Retinal pigment epithelial cell (primary cell): ENCODE measurements around the gene KCNJ14.

Experiments
- DNase-seq: peaks from one replicate; pipeline ENCODE4 v3.0.0-alpha.2; 2010; ENCODE audit warnings: low read depth
- H3K4me3 ChIP-seq: 2 replicates; pipeline ENCODE4 v1.5.1; 2011; ENCODE audit warnings: mild to moderate bottlenecking, low read length, control low read depth, moderate library complexity
- TF ChIP-seq, protein P1 (sequence below): conservative IDR thresholded peaks from 2 replicates; pipeline ENCODE4 v1.5.1; 2011; ENCODE audit warnings: low read depth, low read length, control low read depth, inconsistent platforms

The KCNJ14 gene

DNA sequence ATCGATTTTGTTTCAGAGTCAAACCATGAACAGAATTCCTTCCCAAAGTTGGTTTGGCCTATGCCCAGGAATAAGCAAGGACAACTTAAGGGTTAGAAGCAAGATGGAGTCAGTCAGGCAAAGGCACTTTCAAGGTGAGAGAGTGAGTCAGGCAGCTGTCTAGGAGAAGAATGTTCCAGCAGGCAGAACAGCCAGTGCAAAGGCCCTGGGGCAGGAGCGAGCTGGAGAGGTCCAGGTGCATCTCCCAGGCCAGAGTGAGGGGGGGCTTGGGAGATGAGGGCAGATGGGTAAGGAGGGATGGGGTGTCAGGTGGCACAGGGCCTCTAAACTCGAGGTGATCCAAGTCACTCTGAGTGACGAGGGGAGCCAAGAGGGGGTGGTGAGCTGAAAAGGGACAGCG is 18.8 kb upstream of the KCNJ14 start:
- DNase-seq: no peak
- TF ChIP-seq, protein P1, sequence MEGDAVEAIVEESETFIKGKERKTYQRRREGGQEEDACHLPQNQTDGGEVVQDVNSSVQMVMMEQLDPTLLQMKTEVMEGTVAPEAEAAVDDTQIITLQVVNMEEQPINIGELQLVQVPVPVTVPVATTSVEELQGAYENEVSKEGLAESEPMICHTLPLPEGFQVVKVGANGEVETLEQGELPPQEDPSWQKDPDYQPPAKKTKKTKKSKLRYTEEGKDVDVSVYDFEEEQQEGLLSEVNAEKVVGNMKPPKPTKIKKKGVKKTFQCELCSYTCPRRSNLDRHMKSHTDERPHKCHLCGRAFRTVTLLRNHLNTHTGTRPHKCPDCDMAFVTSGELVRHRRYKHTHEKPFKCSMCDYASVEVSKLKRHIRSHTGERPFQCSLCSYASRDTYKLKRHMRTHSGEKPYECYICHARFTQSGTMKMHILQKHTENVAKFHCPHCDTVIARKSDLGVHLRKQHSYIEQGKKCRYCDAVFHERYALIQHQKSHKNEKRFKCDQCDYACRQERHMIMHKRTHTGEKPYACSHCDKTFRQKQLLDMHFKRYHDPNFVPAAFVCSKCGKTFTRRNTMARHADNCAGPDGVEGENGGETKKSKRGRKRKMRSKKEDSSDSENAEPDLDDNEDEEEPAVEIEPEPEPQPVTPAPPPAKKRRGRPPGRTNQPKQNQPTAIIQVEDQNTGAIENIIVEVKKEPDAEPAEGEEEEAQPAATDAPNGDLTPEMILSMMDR: no peak
- H3K4me3 ChIP-seq: no peak overlapping the region

DNA sequence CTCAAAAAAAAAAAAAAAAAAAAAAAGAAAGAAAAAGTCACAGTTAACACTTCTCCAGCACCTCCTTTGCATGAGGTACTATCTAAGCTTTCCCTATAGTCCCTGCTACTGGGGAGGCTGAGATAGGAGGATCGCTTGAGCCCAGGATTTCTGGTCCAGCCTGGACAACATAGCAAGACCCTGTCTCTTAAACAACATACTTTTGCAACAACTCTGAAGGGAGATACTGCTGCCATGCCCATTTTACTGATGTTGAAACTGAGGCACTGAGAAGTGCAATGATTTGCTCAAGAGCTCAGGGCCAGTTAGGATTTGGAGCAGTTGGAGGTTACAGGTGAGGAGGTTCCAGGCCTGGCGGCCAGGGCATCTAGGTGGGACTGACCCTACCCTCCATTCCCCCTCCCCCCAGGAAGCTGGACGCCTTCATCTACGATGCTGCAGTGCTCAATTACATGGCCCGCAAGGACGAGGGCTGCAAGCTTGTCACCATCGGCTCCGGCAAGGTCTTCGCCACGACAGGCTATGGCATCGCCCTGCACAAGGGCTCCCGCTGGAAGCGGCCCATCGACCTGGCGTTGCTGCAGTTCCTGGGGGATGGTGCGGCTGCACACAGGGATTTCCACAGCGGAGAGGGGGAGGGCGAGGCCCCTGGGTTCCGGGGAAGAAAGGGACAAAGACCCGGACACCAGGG is 13.9 kb upstream of the KCNJ14 start:
- H3K4me3 ChIP-seq: no peak overlapping the region
- DNase-seq: no peak
- TF ChIP-seq, protein P1: no peak

DNA sequence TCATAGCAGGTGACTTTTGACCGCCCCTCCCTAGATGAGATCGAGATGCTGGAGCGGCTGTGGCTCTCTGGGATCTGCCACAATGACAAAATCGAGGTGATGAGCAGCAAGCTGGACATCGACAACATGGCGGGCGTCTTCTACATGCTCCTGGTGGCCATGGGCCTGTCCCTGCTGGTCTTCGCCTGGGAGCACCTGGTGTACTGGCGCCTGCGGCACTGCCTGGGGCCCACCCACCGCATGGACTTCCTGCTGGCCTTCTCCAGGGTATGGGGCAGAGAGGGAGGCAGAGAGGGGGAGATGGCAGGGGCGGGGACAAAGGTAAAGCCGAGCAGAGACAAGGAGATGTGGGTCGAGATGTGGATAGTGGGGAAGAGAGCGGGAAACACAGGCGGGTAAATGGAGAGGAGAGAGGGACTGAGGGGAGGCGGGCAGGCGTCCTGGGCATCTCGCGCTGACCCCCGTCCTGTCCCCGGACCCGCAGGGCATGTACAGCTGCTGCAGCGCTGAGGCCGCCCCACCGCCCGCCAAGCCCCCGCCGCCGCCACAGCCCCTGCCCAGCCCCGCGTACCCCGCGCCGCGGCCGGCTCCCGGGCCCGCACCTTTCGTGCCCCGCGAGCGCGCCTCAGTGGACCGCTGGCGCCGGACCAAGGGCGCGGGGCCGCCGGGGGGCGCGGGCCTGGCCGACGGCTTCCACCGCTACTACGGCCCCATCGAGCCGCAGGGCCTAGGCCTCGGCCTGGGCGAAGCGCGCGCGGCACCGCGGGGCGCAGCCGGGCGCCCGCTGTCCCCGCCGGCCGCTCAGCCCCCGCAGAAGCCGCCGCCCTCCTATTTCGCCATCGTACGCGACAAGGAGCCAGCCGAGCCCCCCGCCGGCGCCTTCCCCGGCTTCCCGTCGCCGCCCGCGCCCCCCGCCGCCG is 13.0 kb upstream of the KCNJ14 start:
- TF ChIP-seq, protein P1: no peak
- H3K4me3 ChIP-seq: no peak overlapping the region
- DNase-seq: no peak

DNA sequence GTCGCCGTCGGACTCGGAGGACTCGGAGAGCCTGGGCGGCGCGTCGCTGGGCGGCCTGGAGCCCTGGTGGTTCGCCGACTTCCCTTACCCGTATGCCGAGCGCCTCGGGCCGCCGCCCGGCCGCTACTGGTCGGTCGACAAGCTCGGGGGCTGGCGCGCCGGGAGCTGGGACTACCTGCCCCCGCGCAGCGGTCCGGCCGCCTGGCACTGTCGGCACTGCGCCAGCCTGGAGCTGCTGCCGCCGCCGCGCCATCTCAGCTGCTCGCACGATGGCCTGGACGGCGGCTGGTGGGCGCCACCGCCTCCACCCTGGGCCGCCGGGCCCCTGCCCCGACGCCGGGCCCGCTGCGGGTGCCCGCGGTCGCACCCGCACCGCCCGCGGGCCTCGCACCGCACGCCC is 12.1 kb upstream of the KCNJ14 start:
- no peak for DNase-seq
- TF ChIP-seq, protein P1: no peak
- H3K4me3 ChIP-seq: no peak overlapping the region

DNA sequence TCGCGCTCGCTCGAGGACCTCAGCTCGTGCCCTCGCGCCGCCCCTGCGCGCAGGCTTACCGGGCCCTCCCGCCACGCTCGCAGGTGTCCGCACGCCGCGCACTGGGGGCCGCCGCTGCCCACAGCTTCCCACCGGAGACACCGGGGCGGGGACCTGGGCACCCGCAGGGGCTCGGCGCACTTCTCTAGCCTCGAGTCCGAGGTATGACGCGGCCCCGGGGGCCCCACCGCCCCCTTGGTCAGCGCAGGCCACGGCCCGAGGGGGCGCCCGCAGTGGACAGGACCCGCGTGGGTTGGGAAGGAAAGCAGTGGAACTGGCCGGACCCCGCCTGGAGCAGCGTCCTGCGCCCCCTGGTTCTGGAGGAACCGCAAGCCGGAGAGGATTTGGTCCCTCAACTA is 11.6 kb upstream of the KCNJ14 start:
- no peak overlapping the region for H3K4me3 ChIP-seq
- DNase-seq: no peak
- TF ChIP-seq, protein P1: no peak

DNA sequence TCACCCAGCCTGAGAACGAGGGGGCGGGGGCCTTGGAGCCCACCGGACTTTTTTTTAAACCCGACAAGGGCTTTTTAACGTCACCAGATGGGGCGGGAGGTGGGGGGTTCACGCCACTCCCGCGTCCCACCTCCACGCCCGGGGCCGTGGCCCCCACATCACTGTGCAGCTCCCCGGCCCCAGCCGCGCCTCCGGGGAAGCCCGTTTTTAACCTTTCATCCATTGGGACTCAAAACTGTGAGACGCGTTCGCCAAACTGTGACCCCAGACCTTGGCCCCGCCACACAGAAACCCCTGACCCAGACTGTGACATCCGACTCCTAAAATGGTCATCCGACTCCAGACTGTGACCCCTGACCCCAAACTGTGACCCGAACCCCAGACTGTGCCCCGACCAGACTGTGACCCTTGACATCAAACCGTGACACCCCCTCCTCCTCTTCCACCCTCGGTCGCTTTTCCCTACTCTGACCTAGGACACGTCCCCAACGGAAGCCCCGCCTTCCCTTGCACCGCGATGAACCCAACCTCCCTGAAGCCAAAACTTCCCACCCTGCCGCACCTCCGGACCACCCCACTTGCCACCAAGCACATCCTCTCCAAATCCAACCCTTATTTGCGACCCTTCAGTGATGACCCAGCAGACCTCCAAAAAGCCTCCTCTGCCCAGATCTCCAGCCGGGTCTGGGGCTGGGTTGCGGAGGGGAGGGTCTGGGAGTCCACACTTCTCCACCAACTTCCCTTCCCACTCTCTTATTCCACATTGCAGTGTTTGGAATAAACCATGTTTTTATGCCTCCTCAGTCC is 11.0 kb upstream of the KCNJ14 start:
- TF ChIP-seq, protein P1: no peak
- DNase-seq: no peak
- H3K4me3 ChIP-seq: peak overlapping the region; percentile 96
